ENCODE results near the gene CCND1. TPM values are rescaled to one million over a fixed set of nuclear protein-coding genes. Genes with fewer than 3 reads are reported as not detected.

CCND1 gene
- total RNA-seq, 1 donor from 2014 or later, result 44.9 TPM

GRCh38 chr11:69645801-69646492 lies 5.0 kb downstream of the CCND1 start:
- H3K4me3 ChIP-seq (ENCODE audit: low read length in 3 of 3), result no peak overlapping the region
- peaks cover 0 to 23% (median 15%) of the 10 kb centered on the region in 3 donors for H3K4me1 ChIP-seq (ENCODE audit: control insufficient read depth in 3 of 3, insufficient read depth in 3 of 3, low read length in 3 of 3)
- H3K9ac ChIP-seq (ENCODE audit: low read depth in 1 of 3, low read length in 3 of 3), result no peak overlapping the region
- H3K9me3 ChIP-seq (ENCODE audit: control insufficient read depth in 3 of 3, low read length in 3 of 3), result no peaks in the 10 kb centered on the region
- peaks cover 0 to 6% (median 0%) of the 10 kb centered on the region in 3 donors for H3K36me3 ChIP-seq (ENCODE audit: control insufficient read depth in 3 of 3, insufficient read depth in 3 of 3, low read length in 3 of 3)
- no peak overlapping the region for H3K27ac ChIP-seq (ENCODE audit: low read depth, low read length)
- peaks cover 13 to 43% (median 30%) of the 10 kb centered on the region in 3 donors for H3K27me3 ChIP-seq (ENCODE audit: control insufficient read depth in 3 of 3, insufficient read depth in 3 of 3, low read length in 3 of 3)

GRCh38 chr11:69646493-69647389 lies 5.8 kb downstream of the CCND1 start:
- Histone ChIP-seq H3K36me3 (ENCODE audit: control insufficient read depth in 3 of 3, insufficient read depth in 3 of 3, low read length in 3 of 3) (peaks cover 0 to 9% (median 0%) of the 10 kb centered on the region in 3 donors), H3K9ac (ENCODE audit: low read depth in 1 of 3, low read length in 3 of 3) (no peak overlapping the region), H3K4me1 (ENCODE audit: control insufficient read depth in 3 of 3, insufficient read depth in 3 of 3, low read length in 3 of 3) (peaks cover 0 to 19% (median 13%) of the 10 kb centered on the region in 3 donors), H3K27ac (ENCODE audit: low read depth, low read length) (no peak overlapping the region), H3K27me3 (ENCODE audit: control insufficient read depth in 3 of 3, insufficient read depth in 3 of 3, low read length in 3 of 3) (peaks cover 9 to 37% (median 25%) of the 10 kb centered on the region in 3 donors), H3K4me3 (ENCODE audit: low read length in 3 of 3) (no peak overlapping the region), H3K9me3 (ENCODE audit: control insufficient read depth in 3 of 3, low read length in 3 of 3) (no peaks in the 10 kb centered on the region)

GRCh38 chr11:69647390-69647748 lies 6.4 kb downstream of the CCND1 start:
- Histone ChIP-seq H3K9me3 (ENCODE audit: control insufficient read depth in 3 of 3, low read length in 3 of 3) (no peaks in the 10 kb centered on the region), H3K27me3 (ENCODE audit: control insufficient read depth in 3 of 3, insufficient read depth in 3 of 3, low read length in 3 of 3) (peaks cover 9 to 33% (median 25%) of the 10 kb centered on the region in 3 donors), H3K4me1 (ENCODE audit: control insufficient read depth in 3 of 3, insufficient read depth in 3 of 3, low read length in 3 of 3) (peaks cover 0 to 19% (median 16%) of the 10 kb centered on the region in 3 donors), H3K27ac (ENCODE audit: low read depth, low read length) (no peak overlapping the region), H3K4me3 (ENCODE audit: low read length in 3 of 3) (no peak overlapping the region), H3K36me3 (ENCODE audit: control insufficient read depth in 3 of 3, insufficient read depth in 3 of 3, low read length in 3 of 3) (peaks cover 0 to 12% (median 3%) of the 10 kb centered on the region in 3 donors), H3K9ac (ENCODE audit: low read depth in 1 of 3, low read length in 3 of 3) (no peak overlapping the region)

GRCh38 chr11:69647761-69648497 lies 7.0 kb downstream of the CCND1 start:
- Histone ChIP-seq H3K27ac (ENCODE audit: low read depth, low read length) (no peak overlapping the region), H3K9me3 (ENCODE audit: control insufficient read depth in 3 of 3, low read length in 3 of 3) (no peaks in the 10 kb centered on the region), H3K4me3 (ENCODE audit: low read length in 3 of 3) (no peak overlapping the region), H3K4me1 (ENCODE audit: control insufficient read depth in 3 of 3, insufficient read depth in 3 of 3, low read length in 3 of 3) (peaks cover 0 to 17% (median 16%) of the 10 kb centered on the region in 3 donors), H3K9ac (ENCODE audit: low read depth in 1 of 3, low read length in 3 of 3) (no peak overlapping the region), H3K36me3 (ENCODE audit: control insufficient read depth in 3 of 3, insufficient read depth in 3 of 3, low read length in 3 of 3) (peaks cover 0 to 13% (median 3%) of the 10 kb centered on the region in 3 donors), H3K27me3 (ENCODE audit: control insufficient read depth in 3 of 3, insufficient read depth in 3 of 3, low read length in 3 of 3) (peaks cover 9 to 33% (median 25%) of the 10 kb centered on the region in 3 donors)

GRCh38 chr11:69648679-69649575 lies 8.0 kb downstream of the CCND1 start:
- H3K36me3 ChIP-seq (ENCODE audit: control insufficient read depth in 3 of 3, insufficient read depth in 3 of 3, low read length in 3 of 3), result peaks cover 0 to 15% (median 3%) of the 10 kb centered on the region in 3 donors
- peaks cover 6 to 27% (median 21%) of the 10 kb centered on the region in 3 donors for H3K27me3 ChIP-seq (ENCODE audit: control insufficient read depth in 3 of 3, insufficient read depth in 3 of 3, low read length in 3 of 3)
- H3K4me1 ChIP-seq (ENCODE audit: control insufficient read depth in 3 of 3, insufficient read depth in 3 of 3, low read length in 3 of 3), result peaks cover 0 to 10% (median 7%) of the 10 kb centered on the region in 3 donors
- no peak overlapping the region for H3K27ac ChIP-seq (ENCODE audit: low read depth, low read length)
- H3K4me3 ChIP-seq (ENCODE audit: low read length in 3 of 3), result no peak overlapping the region
- H3K9ac ChIP-seq (ENCODE audit: low read depth in 1 of 3, low read length in 3 of 3), result no peak overlapping the region
- H3K9me3 ChIP-seq (ENCODE audit: control insufficient read depth in 3 of 3, low read length in 3 of 3), result no peaks in the 10 kb centered on the region

- no peak overlapping the region for H3K4me3 ChIP-seq (ENCODE audit: low read length in 3 of 3)
- peaks cover 0 to 5% (median 1%) of the 10 kb centered on the region in 3 donors for H3K4me1 ChIP-seq (ENCODE audit: control insufficient read depth in 3 of 3, insufficient read depth in 3 of 3, low read length in 3 of 3)
- no peak overlapping the region for H3K27ac ChIP-seq (ENCODE audit: low read depth, low read length)
- peaks cover 1 to 21% (median 16%) of the 10 kb centered on the region in 3 donors for H3K27me3 ChIP-seq (ENCODE audit: control insufficient read depth in 3 of 3, insufficient read depth in 3 of 3, low read length in 3 of 3)
- H3K9ac ChIP-seq (ENCODE audit: low read depth in 1 of 3, low read length in 3 of 3), result no peak overlapping the region
- no peaks in the 10 kb centered on the region for H3K9me3 ChIP-seq (ENCODE audit: control insufficient read depth in 3 of 3, low read length in 3 of 3)
- H3K36me3 ChIP-seq (ENCODE audit: control insufficient read depth in 3 of 3, insufficient read depth in 3 of 3, low read length in 3 of 3), result peaks cover 0 to 17% (median 3%) of the 10 kb centered on the region in 3 donors
Measured at GRCh38 chr11:69649576-69649900, 8.6 kb downstream of the CCND1 start.

- H3K9ac ChIP-seq (ENCODE audit: low read depth in 1 of 3, low read length in 3 of 3), result no peak overlapping the region
- peaks cover 0 to 17% (median 3%) of the 10 kb centered on the region in 3 donors for H3K36me3 ChIP-seq (ENCODE audit: control insufficient read depth in 3 of 3, insufficient read depth in 3 of 3, low read length in 3 of 3)
- H3K27ac ChIP-seq (ENCODE audit: low read depth, low read length), result no peak overlapping the region
- H3K9me3 ChIP-seq (ENCODE audit: control insufficient read depth in 3 of 3, low read length in 3 of 3), result no peaks in the 10 kb centered on the region
- peaks cover 4 to 14% (median 9%) of the 10 kb centered on the region in 3 donors for H3K27me3 ChIP-seq (ENCODE audit: control insufficient read depth in 3 of 3, insufficient read depth in 3 of 3, low read length in 3 of 3)
- peaks cover 0 to 3% (median 0%) of the 10 kb centered on the region in 3 donors for H3K4me1 ChIP-seq (ENCODE audit: control insufficient read depth in 3 of 3, insufficient read depth in 3 of 3, low read length in 3 of 3)
- H3K4me3 ChIP-seq (ENCODE audit: low read length in 3 of 3), result no peak overlapping the region
Measured at GRCh38 chr11:69650081-69650831, 9.3 kb downstream of the CCND1 start.

GRCh38 chr11:69650832-69651344 lies 9.9 kb downstream of the CCND1 start:
- Histone ChIP-seq H3K4me1 (ENCODE audit: control insufficient read depth in 3 of 3, insufficient read depth in 3 of 3, low read length in 3 of 3) (peaks cover 0 to 3% (median 0%) of the 10 kb centered on the region in 3 donors), H3K36me3 (ENCODE audit: control insufficient read depth in 3 of 3, insufficient read depth in 3 of 3, low read length in 3 of 3) (peaks cover 0 to 17% (median 3%) of the 10 kb centered on the region in 3 donors), H3K4me3 (ENCODE audit: low read length in 3 of 3) (no peak overlapping the region), H3K27me3 (ENCODE audit: control insufficient read depth in 3 of 3, insufficient read depth in 3 of 3, low read length in 3 of 3) (peaks cover 4 to 8% (median 7%) of the 10 kb centered on the region in 3 donors), H3K9ac (ENCODE audit: low read depth in 1 of 3, low read length in 3 of 3) (no peak overlapping the region), H3K9me3 (ENCODE audit: control insufficient read depth in 3 of 3, low read length in 3 of 3) (no peaks in the 10 kb centered on the region), H3K27ac (ENCODE audit: low read depth, low read length) (no peak overlapping the region)

Data from skeletal muscle tissue (tissue), 4 donors.